ENCODE data around the gene TOLLIP.
A peak's percentile ranks its signal among the peaks of the same experiment; 100 is the strongest.

The TOLLIP gene

GRCh38 chr11:1293619-1294015 is 15.8 kb downstream of the TOLLIP start:
- peak in 1 of 2 experiments; percentile 36 for DNase-seq (ENCODE audit: low read depth in 1 of 2, low spot score in 1 of 2)
- Histone ChIP-seq H3K27ac (replicated peaks) (no peak overlapping the region), H3K4me3 (replicated peaks; ENCODE audit: insufficient read depth, low read length) (no peak overlapping the region), H3K27me3 (ENCODE audit: insufficient read depth, poor library complexity, severe bottlenecking) (no peaks in the 10 kb centered on the region)
- peak; percentile 42 for TF ChIP-seq CTCF (IDR thresholded peaks at IDR 0.05; ENCODE audit: insufficient read depth, low read length)
- no peak for TF ChIP-seq REST (IDR thresholded peaks at IDR 0.05; ENCODE audit: insufficient replicate concordance, low read depth)

- H3K4me3 ChIP-seq (replicated peaks; ENCODE audit: insufficient read depth, low read length): no peak overlapping the region
- no peaks in the 10 kb centered on the region for H3K27me3 ChIP-seq (ENCODE audit: insufficient read depth, poor library complexity, severe bottlenecking)
- DNase-seq (ENCODE audit: low read depth in 1 of 2, low spot score in 1 of 2): no peak
- no peak overlapping the region for H3K27ac ChIP-seq (replicated peaks)
- TF ChIP-seq POLR2AphosphoS5 (IDR thresholded peaks at IDR 0.05; ENCODE audit: low read depth) (no peak), REST (IDR thresholded peaks at IDR 0.05; ENCODE audit: insufficient replicate concordance, low read depth) (no peak), GABPA (IDR thresholded peaks at IDR 0.05; ENCODE audit: low read depth) (no peak), CTCF (IDR thresholded peaks at IDR 0.05; ENCODE audit: insufficient read depth, low read length) (no peak)
Observed at GRCh38 chr11:1292644-1293618, 16.5 kb downstream of the TOLLIP start.

GRCh38 chr11:1292018-1292643 is 17.3 kb downstream of the TOLLIP start:
- no peak for TF ChIP-seq REST (IDR thresholded peaks at IDR 0.05; ENCODE audit: insufficient replicate concordance, low read depth)
- TF ChIP-seq GABPA (IDR thresholded peaks at IDR 0.05; ENCODE audit: low read depth): no peak
- no peak for TF ChIP-seq CTCF (IDR thresholded peaks at IDR 0.05; ENCODE audit: insufficient read depth, low read length)
- TF ChIP-seq SPI1 (IDR thresholded peaks at IDR 0.05; ENCODE audit: borderline replicate concordance, low read depth): no peak
- TF ChIP-seq POLR2AphosphoS5 (IDR thresholded peaks at IDR 0.05; ENCODE audit: low read depth): no peak
- H3K27ac ChIP-seq (replicated peaks): no peak overlapping the region
- DNase-seq (ENCODE audit: low read depth in 1 of 2, low spot score in 1 of 2): no peak
- H3K4me3 ChIP-seq (replicated peaks; ENCODE audit: insufficient read depth, low read length): no peak overlapping the region
- H3K27me3 ChIP-seq (ENCODE audit: insufficient read depth, poor library complexity, severe bottlenecking): no peaks in the 10 kb centered on the region
